ENCODE measurements around the gene PRG2.
A peak's percentile ranks its signal among the peaks of the same experiment; 100 is the strongest.
"Not testable (repeated sequence)": the region's sequence is repeated elsewhere in the genome, so short reads cannot be mapped to it uniquely, and the experiment has no call there.

Gene PRG2

GRCh38 chr11:57421066-57421465 lies 30.6 kb upstream of the PRG2 start:
- DNase-seq (ENCODE audit: extremely low read depth in 1 of 2, low read depth in 1 of 2) = no peak

- DNase-seq (ENCODE audit: extremely low read depth in 1 of 2, low read depth in 1 of 2) = no peak
Observed at GRCh38 chr11:57419146-57419545, 28.7 kb upstream of the PRG2 start.

DNA sequence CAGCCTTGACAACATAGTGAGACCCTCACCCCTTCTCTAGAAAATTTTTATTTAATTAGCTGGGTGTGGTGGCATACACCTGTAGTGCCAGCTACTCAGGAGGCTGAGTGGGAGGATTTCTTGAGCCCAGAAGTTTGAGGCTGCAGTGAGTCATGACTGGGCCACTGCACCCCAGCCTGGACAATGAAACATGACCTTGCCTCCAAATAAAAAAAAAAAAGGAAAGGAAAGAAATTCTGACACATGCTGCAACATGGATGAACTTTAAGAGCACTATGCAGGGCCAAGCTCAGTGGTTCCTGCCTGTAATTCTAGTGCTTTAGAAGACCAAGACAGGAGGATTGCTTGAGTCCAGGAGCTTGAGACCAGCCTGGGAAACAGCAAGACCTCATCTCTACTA lies 27.7 kb upstream of the PRG2 start:
- no peak for DNase-seq (ENCODE audit: extremely low read depth in 1 of 2, low read depth in 1 of 2)

GRCh38 chr11:57417056-57417455 lies 26.6 kb upstream of the PRG2 start:
- DNase-seq (ENCODE audit: extremely low read depth in 1 of 2, low read depth in 1 of 2) = no peak

- no peak for DNase-seq (ENCODE audit: extremely low read depth in 1 of 2, low read depth in 1 of 2)
Observed at GRCh38 chr11:57416436-57416835, 26.0 kb upstream of the PRG2 start.

- no peak for DNase-seq (ENCODE audit: extremely low read depth in 1 of 2, low read depth in 1 of 2)
Observed at GRCh38 chr11:57414612-57415212, 24.3 kb upstream of the PRG2 start.

DNA sequence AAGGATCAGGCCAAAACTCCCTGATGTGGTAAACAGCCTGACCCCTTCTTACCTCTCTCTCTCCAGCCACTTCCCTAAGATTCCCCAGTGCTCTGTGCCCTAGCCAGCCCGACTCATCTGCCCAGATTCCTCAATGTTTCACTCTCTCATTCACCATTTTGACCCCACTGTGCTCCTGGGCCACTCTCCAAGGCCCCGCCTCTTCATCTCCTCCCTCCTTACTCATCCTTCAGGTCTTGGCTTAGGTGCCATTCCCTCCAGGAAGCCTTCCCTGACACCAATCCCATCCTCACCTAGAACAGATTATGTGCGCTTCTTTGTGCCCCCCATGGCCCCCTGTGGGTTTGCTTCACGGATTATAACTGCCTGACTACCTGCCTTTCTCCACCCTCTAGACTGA lies 23.2 kb upstream of the PRG2 start:
- no peak for DNase-seq (ENCODE audit: extremely low read depth in 1 of 2, low read depth in 1 of 2)

GRCh38 chr11:57410287-57410686 lies 19.8 kb upstream of the PRG2 start:
- DNase-seq (ENCODE audit: extremely low read depth in 1 of 2, low read depth in 1 of 2) = no peak

DNA sequence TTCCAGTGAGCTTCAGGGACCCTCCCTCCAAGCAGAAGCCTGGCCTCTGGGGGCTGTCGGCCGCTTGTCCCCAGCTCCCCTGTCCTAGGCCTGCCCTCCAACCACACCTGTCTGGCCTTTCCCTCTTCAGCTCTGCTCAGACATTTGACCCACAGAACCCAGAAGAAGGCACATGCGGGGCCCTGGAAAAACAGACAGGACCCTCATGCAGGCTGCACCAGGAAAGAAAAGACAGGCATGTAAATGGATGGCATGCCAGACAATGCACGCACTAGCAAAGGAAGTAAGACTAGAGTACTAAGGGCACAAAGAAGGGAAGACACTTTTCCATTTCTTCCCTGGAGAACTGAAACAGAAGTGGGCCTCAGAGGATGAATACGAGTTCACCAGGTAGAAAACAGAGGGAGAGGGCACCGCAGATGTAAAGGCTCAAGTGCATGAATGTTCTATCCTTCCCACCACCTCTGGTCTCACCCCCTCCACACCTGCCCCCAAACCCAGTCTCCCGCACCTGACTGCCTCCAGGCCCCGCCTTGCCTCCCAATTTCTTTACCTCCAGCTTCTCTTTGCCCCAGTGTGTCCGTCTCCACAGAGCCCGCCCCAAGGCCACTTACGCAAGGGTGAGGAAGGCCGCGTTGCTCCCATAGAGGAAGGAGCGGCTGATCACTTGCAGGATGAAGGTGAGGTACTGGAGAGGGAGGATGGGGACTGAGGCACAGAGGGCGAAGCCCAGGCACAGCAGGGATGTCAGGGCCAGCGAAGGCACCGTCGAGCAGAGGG lies 19.1 kb upstream of the PRG2 start:
- DNase-seq (ENCODE audit: extremely low read depth in 1 of 2, low read depth in 1 of 2) = no peak

DNA sequence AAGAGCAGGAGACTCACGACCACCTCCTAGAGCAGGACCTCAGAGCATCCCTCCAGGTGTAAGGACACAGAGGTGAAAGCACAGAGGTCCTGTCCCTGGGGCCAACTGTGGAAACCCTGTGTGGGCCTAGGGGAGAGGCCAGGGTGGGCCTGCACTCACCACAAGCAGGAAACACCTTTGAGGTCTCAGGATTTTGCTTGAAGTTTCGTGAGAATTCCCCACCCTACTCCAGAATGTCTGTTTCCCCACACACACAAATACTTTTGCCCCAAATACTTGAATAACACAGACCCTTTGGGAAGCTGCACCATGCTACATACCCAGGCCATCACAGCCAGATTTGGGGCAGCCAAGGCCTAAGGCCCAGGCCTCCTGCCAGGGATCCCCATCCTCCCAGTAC lies 18.3 kb upstream of the PRG2 start:
- DNase-seq (ENCODE audit: extremely low read depth in 1 of 2, low read depth in 1 of 2) = no peak

DNA sequence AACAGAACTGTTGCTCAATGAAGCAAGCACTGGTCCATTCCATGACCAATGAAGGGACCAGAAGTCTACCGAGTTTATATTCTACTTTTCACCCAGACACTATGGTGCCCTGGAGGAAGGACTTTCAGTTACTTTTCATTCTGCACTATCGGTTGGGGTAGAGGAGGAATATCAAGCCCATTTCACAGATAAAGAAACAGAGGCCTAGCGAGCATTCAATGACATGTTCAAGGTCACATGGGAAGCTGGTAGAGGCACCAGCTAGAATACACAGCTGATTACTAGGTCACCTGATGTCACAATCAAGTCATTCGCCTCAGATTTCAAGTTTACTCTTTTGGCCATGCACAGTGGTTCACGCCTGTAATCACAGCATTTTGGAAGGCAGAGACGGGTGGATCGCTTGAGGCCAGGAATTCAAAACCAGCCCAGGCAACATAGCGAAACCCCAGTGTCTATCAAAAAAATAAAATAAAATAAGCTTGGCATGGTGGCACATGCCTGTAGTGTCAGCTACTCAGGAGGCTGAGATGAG lies 17.6 kb upstream of the PRG2 start:
- DNase-seq (ENCODE audit: extremely low read depth in 1 of 2, low read depth in 1 of 2) = no peak

- no peak for DNase-seq (ENCODE audit: extremely low read depth in 1 of 2, low read depth in 1 of 2)
Observed at GRCh38 chr11:57407010-57407920, 16.8 kb upstream of the PRG2 start.

DNA sequence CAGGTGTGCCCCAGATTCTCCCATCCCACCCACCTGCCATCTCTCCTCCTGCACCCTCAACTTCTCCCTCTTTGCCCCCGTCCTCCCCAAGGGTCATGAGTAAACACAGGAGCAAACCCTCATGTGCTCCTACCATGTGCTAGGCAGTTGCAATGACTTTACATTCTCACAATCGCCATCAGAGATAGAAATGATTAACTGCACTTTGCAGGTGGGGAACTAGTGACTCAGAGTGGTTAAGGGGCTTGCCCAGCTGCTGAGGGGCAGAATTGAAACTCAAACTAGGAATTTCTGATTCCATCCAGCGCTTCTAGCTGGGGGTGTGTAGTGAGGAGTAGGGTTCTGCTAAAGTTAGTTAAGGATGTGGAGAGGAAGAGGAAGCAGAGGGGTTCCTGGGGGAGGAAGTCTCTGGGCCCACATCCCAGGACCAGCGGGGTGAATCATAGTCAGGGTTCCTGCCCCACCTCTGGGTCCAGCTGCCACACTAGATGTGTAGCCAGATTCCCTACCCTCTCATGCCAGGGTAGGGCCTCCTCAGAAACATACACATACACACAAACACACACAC lies 16.0 kb upstream of the PRG2 start:
- DNase-seq (ENCODE audit: extremely low read depth in 1 of 2, low read depth in 1 of 2) = peak in 1 of 2 donors; percentile 42

DNA sequence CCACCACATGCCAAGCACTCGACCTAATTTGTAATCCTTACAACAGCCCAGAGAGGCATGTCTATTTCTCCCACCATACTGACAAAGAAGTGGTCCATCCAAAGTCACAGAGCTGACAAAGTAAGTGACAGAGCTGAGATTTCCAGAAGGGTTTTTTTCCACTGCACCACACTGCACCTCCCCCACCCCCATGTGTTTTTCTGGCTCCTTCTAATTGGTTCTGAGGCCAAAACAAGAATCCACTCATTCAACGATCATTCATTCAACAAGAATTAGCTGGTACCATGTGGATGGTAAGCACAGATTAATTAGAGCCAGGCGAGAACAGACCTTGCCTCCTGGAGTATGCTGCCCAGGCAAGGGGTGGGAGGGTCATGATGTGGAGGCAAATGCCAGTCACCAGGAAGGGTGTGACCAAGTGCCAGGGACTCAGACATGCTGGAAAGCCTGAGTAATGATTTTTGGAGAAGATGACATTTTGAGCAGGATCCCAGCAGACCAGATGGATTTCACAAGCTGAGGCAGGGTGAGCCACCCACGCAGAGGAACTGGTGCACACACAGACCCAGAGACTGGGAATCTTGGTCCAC lies 14.9 kb upstream of the PRG2 start:
- no peak for DNase-seq (ENCODE audit: extremely low read depth in 1 of 2, low read depth in 1 of 2)

DNA sequence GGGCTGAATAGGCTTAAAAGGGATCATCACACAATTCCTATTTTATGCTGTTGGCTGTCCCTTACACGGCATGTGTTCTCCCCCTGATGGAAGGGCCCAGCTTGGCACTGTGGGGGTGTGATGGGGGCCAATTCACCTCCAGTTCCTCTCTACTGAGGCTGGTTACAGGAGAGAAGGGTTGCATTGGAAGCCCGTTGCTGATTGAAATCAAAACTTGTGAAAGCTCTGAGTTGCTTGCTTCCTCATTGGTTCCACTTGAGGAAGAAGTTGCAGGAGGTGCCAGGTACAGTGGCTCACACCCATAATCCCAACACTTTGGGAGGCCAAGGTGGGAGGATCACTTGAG lies 13.3 kb upstream of the PRG2 start:
- no peak for DNase-seq (ENCODE audit: extremely low read depth in 1 of 2, low read depth in 1 of 2)

DNA sequence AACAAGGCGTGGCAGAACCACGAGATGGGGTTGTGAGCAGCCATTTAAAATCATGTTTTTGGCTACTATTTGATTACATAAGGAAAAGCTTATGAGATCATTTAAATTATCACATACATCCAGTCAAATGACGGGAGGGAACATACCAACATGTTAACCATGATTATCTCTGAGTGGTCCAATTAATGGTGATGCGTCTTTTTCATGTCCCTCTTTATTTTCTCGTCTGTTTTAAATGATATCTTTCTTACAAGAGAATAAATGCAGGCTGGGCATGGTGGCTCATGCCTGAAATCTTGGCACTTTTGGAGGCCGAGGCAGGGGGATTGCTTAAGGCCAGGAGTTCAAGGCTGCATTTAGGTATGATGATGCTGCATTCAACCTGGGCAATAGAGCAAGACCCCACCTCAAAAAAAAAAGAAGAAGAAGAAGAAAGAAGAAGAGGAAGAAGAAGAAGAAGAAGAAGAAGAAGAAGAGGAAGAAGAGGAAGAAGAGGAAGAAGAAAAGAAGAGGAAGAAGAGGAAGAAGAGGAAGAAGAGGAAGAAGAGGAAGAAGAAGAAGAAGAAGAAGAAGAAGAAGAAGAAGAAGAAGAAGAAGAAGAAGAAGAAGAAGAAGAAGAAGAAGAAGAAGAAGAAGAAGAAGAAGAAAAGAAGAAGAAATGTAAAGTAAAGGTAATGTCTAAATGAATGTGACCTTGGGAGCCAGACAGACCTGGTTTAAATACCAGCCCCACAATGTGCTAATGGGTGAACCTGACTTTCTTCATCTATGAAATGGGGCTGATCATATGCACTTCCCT lies 12.8 kb upstream of the PRG2 start:
- DNase-seq (ENCODE audit: extremely low read depth in 1 of 2, low read depth in 1 of 2) = not testable (repeated sequence)

DNA sequence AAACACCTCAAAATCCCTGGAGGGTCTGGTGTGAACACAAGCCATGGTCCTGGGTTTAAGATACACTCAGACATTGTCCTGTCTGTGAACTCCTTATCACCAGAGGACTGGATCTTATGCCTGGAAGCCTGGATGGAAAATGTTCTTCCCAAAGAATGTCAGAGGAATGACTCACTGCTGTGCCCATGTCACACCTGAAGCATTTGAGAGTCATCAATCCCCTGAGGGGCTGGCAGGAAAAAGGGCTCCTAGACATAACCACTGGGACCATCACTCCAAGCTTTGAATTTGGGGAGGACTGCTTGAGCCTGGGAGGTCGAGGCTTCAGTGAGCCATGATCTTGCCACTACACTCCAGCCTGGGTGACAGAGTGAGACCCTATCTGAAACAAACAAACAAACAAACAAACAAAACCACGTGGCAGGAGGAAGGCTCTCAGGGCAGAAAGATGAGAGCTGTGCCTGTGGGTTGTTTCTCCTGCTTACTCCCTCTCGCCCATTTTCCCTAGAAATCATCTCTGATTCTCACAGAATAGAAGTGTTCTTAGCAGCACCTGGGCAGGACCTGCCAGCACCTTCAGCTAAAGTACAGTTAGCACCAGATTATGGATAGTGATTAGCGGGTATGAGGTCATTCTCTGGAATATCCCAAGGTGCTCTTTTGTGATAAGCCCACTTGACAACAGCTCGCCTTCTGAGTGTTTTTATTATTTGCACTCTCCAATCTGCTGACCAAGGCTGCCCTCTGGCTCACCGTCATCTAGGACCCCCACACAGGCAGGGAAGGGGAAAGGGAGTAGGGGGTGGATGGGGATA lies 11.9 kb upstream of the PRG2 start:
- no peak for DNase-seq (ENCODE audit: extremely low read depth in 1 of 2, low read depth in 1 of 2)

GRCh38 chr11:57399972-57400578 lies 9.6 kb upstream of the PRG2 start:
- no peak for DNase-seq (ENCODE audit: extremely low read depth in 1 of 2, low read depth in 1 of 2)

- no peak for DNase-seq (ENCODE audit: extremely low read depth in 1 of 2, low read depth in 1 of 2)
Observed at GRCh38 chr11:57399221-57399620, 8.8 kb upstream of the PRG2 start.

All from stimulated activated CD8-positive, alpha-beta memory T cell treated with anti-CD3 and anti-CD28 coated beads, Interleukin-7, amount 100 ng/mL, for 48 hours (primary cell).